ENCODE measurements around the gene ADAM21. TPM values are rescaled to one million over a fixed set of nuclear protein-coding genes. Genes with fewer than 3 reads are reported as not detected.
"Not testable (repeated sequence)": the region's sequence is repeated elsewhere in the genome, so short reads cannot be mapped to it uniquely, and the experiment has no call there.

The ADAM21 gene
- total RNA-seq, 2 experiments from 2014 or later: not detected

GRCh38 chr14:70448633-70449340 is 3.2 kb upstream of the ADAM21 start:
- Mint-ChIP-seq H3K36me3 (ENCODE audit: low read depth) (no peaks in the 10 kb centered on the region), H3K4me3 (no peak overlapping the region), H3K9me3 (peaks cover 3% of the 10 kb centered on the region), H3K27me3 (no peaks in the 10 kb centered on the region), H3K27ac (no peak overlapping the region), H3K4me1 (no peaks in the 10 kb centered on the region)
- DNase-seq: no peak
- CTCF ChIA-PET: no interaction called here
- POLR2A ChIA-PET: no interaction called here

- DNase-seq: no peak
- Mint-ChIP-seq H3K27ac (no peak overlapping the region), H3K9me3 (no peaks in the 10 kb centered on the region), H3K27me3 (peaks cover 3% of the 10 kb centered on the region), H3K4me1 (no peaks in the 10 kb centered on the region), H3K4me3 (no peak overlapping the region), H3K36me3 (ENCODE audit: low read depth) (no peaks in the 10 kb centered on the region)
- POLR2A ChIA-PET: no interaction called here
- CTCF ChIA-PET: no interaction called here
Measured at GRCh38 chr14:70454731-70455130, 2.8 kb downstream of the ADAM21 start.

GRCh38 chr14:70468731-70469130 is 16.8 kb downstream of the ADAM21 start:
- Mint-ChIP-seq H3K27me3 (peaks cover 13% of the 10 kb centered on the region), H3K4me1 (peaks cover 3% of the 10 kb centered on the region), H3K27ac (no peak overlapping the region), H3K36me3 (ENCODE audit: low read depth) (no peaks in the 10 kb centered on the region), H3K4me3 (no peak overlapping the region), H3K9me3 (no peaks in the 10 kb centered on the region)
- DNase-seq: no peak
- ChIA-PET CTCF (no interaction called here), POLR2A (no interaction called here)

DNA sequence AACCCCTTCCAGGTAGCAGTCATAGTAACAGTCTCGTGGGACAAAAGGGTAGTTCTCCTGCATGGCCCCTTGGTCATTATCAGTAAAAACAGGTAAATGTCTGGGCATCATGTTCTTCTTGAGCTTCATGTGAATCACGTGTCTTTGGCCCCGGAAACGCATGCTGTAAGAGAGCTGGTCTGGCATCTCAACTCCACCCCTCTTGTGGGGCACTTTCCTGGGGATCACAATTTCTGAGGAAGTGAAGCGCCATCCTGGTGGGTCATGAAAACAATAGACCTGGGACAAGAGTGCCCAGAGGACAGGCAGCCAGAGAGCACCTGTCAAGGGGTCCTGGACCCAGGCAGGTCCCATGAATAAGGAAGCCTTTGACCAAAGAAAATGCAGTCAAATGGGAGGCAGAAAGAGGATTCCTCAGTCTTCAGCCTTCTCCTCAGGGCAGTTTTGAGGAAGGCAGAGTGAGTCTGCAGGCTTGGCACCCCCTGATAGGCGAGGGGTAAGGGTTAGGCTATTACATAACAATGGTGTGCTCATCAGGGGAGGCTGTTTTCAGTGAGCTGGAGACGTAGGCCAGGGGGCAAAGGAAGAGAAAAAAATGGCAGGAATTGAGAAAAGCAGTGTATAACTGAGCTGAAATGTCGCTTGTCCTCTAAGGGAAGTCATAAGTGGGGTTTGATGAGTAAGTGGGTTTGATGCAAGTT is 19.0 kb downstream of the ADAM21 start:
- H3K27me3 Mint-ChIP-seq; H3K27ac Mint-ChIP-seq; H3K4me1 Mint-ChIP-seq; H3K4me3 Mint-ChIP-seq; POLR2A ChIA-PET; H3K36me3 Mint-ChIP-seq (ENCODE audit: low read depth); CTCF ChIA-PET; DNase-seq; H3K9me3 Mint-ChIP-seq: not testable (repeated sequence)

GRCh38 chr14:70472253-70473159 is 20.5 kb downstream of the ADAM21 start:
- H3K9me3 Mint-ChIP-seq: no peaks in the 10 kb centered on the region
- H3K4me3 Mint-ChIP-seq: no peak overlapping the region
- POLR2A ChIA-PET: no interaction called here
- H3K27me3 Mint-ChIP-seq: no peaks in the 10 kb centered on the region
- H3K36me3 Mint-ChIP-seq (ENCODE audit: low read depth): no peaks in the 10 kb centered on the region
- H3K4me1 Mint-ChIP-seq: peaks cover 3% of the 10 kb centered on the region
- H3K27ac Mint-ChIP-seq: no peak overlapping the region
- CTCF ChIA-PET: no interaction called here
- DNase-seq: no peak

DNA sequence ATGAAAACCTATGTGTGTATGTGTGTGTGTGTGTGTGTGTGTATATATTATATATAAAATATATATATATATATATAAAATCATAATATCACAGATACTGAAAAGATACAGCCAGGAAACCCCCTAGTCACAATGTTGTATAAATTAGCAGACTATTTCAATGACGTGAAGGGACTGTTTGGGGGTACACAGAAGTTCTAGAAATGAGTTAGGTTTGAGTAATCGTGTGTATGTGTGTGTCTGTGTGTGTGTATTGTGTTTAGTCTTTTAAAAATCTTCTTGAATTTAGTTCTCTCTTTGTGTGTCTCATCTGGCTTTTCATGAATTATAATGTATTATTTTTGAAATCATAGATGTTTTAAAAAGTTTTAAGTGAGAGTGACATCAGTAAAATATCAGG is 21.9 kb downstream of the ADAM21 start:
- ChIA-PET CTCF (no interaction called here), POLR2A (interaction anchor here (0.5 kb wide), 1 partner anchor 239 kb away, joined by 3 read pairs; no protein-coding TSS in a partner anchor)

DNA sequence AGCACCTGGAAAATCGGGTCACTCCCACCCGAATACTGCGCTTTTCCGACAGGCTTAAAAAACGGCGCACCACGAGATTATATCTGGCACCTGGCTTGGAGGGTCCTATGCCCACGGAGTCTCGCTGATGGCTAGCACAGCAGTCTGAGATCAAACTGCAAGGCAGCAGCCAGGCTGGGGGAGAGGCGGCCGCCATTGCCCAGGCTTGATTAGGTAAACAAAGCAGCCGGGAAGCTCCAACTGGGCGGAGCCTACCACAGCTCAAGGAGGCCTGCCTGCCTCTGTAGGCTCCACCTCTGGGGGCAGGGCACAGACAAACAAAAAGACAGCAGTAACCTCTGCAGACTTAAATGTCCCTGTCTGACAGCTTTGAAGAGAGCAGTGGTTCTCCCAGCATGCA is 23.5 kb downstream of the ADAM21 start:
- H3K36me3 Mint-ChIP-seq (ENCODE audit: low read depth); H3K4me1 Mint-ChIP-seq; H3K9me3 Mint-ChIP-seq; H3K27me3 Mint-ChIP-seq; DNase-seq; H3K4me3 Mint-ChIP-seq; CTCF ChIA-PET; POLR2A ChIA-PET; H3K27ac Mint-ChIP-seq: not testable (repeated sequence)

More for the DNA sequence above, 21.9 kb downstream of the ADAM21 start:
- no peak overlapping the region for H3K4me3 Mint-ChIP-seq
- no peak overlapping the region for H3K27ac Mint-ChIP-seq
- no peaks in the 10 kb centered on the region for H3K27me3 Mint-ChIP-seq
- peaks cover 3% of the 10 kb centered on the region for H3K4me1 Mint-ChIP-seq
- H3K36me3 Mint-ChIP-seq (ENCODE audit: low read depth): no peaks in the 10 kb centered on the region
- no peaks in the 10 kb centered on the region for H3K9me3 Mint-ChIP-seq
- no peak for DNase-seq

GRCh38 chr14:70477356-70478105 is 25.6 kb downstream of the ADAM21 start:
- H3K4me3 Mint-ChIP-seq; H3K36me3 Mint-ChIP-seq (ENCODE audit: low read depth); POLR2A ChIA-PET: not testable (repeated sequence)

GRCh38 chr14:70489579-70490200 is 37.7 kb downstream of the ADAM21 start:
- Mint-ChIP-seq H3K9me3 (peaks cover 31% of the 10 kb centered on the region), H3K4me1 (no peaks in the 10 kb centered on the region), H3K27ac (no peak overlapping the region), H3K4me3 (no peak overlapping the region), H3K27me3 (no peaks in the 10 kb centered on the region), H3K36me3 (ENCODE audit: low read depth) (peaks cover 2% of the 10 kb centered on the region)
- CTCF ChIA-PET: no interaction called here
- no peak for DNase-seq
- POLR2A ChIA-PET: no interaction called here

More at GRCh38 chr14:70477356-70478105, 25.6 kb downstream of the ADAM21 start:
- CTCF ChIA-PET, H3K4me1 Mint-ChIP-seq, DNase-seq, H3K9me3 Mint-ChIP-seq, H3K27ac Mint-ChIP-seq, H3K27me3 Mint-ChIP-seq: not testable (repeated sequence)

- DNase-seq: no peak
- ChIA-PET POLR2A (no interaction called here), CTCF (no interaction called here)
- H3K4me1 Mint-ChIP-seq: no peaks in the 10 kb centered on the region
- H3K36me3 Mint-ChIP-seq (ENCODE audit: low read depth): peaks cover 2% of the 10 kb centered on the region
- H3K27ac Mint-ChIP-seq: no peak overlapping the region
- peaks cover 4% of the 10 kb centered on the region for H3K9me3 Mint-ChIP-seq
- no peak overlapping the region for H3K4me3 Mint-ChIP-seq
- no peaks in the 10 kb centered on the region for H3K27me3 Mint-ChIP-seq
Measured at GRCh38 chr14:70498191-70498590, 46.2 kb downstream of the ADAM21 start.
